NCI-H2227 (cell line): ENCODE data around the gene MEMO1.
A peak's percentile ranks its signal among the peaks of the same experiment; 100 is the strongest.
"Not testable (repeated sequence)": the region's sequence is repeated elsewhere in the genome, so short reads cannot be mapped to it uniquely, and the experiment has no call there.

Source experiments
- DNase-seq: peaks from one replicate; lab custom pipeline; 2025; ENCODE audit not compliant: unreplicated experiment; lab: John Stamatoyannopoulos, UW

The MEMO1 gene

GRCh38 chr2:32010670-32011484 lies at the start of gene MEMO1:
TSS of gene MEMO1 (minus strand) at chr2:32011008. CDS start at chr2:32010247, 761 bp downstream.
- peak; percentile 97 for DNase-seq

DNA sequence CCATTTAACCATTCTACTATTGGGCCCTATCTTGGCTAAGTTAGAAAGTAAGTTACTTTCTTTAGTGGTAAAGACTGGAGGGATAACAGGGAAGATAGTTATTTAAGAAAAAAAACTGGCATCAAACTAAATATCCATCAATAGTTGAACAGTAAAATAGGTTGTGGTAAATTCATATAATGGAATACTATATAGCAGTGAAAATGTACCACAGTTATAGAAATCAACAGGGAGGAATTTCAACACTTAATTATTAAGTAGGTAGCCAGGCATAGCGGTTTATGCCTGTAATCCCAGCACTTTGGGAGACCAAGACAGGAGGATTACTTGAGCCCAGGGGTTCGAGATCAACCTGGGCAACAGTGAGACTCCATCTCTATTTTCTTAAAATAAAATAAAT lies 49.5 kb upstream of the MEMO1 start:
- no peak for DNase-seq

DNA sequence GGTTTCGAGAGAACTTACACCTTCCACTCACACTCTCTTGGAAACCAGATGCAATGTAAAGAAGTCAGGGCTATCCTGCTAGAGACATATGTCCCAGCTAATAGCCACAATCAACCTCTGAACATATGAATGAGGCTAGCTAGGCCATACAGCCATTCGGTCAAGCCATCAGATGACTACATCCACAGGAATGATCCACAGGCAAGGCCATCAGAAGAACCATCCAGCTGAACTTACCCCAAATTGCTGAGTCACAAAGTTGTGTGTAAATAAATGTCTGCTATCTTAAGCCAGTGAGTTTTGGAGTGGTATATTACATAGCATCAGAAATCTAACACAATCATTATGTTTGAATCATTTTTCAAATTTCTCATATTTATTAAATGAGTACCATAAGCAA lies 47.3 kb upstream of the MEMO1 start:
- DNase-seq = no peak

GRCh38 chr2:32054583-32054982 lies 43.8 kb upstream of the MEMO1 start:
- not testable (repeated sequence) for DNase-seq

DNA sequence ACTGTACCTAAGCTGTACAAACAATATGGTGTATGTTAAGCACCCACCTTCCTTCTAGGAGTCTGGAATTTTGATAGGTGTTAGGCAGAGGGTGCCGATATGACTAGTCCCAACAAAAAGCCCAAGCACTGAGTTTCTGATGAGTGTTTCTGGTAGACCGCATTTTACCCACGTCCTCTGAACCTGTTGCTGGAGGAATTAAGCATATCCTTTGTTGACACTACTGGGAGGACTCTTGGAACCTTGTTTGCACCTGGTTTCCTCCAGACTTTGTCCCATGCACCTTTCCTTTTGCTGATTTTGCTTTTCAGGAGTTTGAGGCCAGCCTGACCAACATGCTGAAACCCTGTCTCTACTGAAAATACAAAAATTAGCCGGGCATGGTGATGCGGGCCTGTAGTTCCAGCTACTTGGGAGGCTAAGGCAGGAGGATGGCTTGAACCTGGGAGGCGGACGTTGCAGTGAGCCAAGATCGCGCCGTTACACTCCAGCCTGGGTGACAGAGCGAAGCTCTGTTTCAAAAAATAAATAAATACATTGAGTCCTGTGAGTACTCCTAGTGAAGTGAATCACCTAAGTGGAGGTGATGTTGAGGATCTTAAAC lies 41.1 kb upstream of the MEMO1 start:
- no peak for DNase-seq

- no peak for DNase-seq
These were observed 32.8 kb upstream of the MEMO1 start for GRCh38 chr2:32043561-32043960.

GRCh38 chr2:32039447-32040219 lies 28.8 kb upstream of the MEMO1 start, which contains the start of gene DPY30:
TSS of gene DPY30 (minus strand) at chr2:32039805. CDS start at chr2:32039456, 349 bp downstream.
- peak; percentile 95 for DNase-seq

DNA sequence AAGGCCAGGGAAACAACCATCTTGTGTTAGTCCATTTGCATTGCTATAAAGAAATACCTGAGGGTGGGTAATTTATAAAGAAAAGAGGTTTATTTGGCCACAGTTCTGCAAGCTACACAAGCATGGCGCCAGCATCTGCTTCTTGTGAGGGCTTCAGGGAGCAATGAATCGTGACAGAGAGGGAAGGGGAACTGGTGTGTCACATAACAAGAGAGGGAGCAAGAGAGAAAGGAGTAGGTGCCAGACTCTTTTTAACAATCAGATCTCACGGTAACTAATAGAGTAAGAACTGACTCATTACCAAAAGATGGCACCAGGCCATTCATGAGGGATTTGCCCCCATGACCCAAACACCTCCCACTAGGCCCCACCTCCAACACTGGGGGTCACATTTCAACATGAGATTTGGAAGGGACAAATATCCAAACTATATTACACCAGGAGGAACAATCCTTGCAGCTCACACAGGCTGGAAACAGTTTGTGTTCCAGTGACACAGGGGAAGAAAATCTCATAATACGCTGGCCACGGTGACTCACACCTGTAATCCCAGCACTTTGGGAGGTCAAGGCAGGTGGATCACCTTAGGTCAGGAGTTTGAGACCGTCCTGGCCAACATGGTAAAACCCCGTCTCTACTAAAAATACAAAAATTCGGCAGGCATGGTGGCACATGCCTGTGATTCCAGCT lies 23.5 kb upstream of the MEMO1 start:
- DNase-seq = not testable (repeated sequence)

- DNase-seq = not testable (repeated sequence)
These were observed 8.1 kb upstream of the MEMO1 start for GRCh38 chr2:32018789-32019482.

GRCh38 chr2:32012872-32013271 lies 2.1 kb upstream of the MEMO1 start:
- no peak for DNase-seq

DNA sequence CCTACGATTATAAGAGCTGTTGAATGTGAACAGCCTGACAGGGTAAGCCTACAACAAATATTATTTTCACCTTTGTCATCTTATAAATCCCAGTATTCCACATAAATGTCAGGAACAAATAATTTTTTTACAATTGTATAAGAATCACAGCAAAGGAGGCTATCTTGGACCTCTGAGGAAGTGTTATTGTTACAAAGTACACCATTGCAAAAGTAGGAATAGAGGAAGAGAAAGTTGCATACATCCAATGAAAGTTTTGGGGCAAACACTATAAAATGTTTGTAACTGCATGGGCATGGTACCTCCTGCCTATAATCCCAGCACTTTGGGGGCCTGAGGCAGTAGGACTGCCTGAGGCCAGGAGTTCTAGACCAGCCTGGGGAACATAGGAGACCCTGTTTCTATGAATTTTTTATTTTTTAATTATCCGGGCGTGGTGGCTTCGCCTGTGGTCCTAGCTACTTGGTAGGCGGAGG lies 715 bp upstream of the MEMO1 start:
- DNase-seq = peak; percentile 22

DNA sequence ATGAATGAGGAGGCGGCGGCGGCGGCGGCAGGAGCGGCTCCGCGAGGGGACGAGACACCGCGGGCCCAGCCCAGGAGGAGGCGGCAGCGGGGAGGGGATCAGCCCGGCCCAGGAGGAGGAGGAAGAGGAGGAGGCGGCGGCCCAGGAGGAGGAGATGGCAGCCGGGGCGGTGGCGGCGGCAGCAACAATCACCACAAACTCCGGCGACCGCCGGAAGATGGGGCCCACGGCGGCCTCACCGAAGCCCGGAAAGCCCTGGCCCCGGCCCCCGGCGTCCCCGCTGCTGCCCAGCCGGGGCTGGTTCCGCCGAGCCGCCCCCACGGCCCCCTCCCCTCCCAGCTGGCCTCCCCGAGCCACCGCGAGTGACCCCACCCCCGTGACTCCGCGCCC lies 533 bp downstream of the MEMO1 start:
- peak; percentile 66 for DNase-seq

DNA sequence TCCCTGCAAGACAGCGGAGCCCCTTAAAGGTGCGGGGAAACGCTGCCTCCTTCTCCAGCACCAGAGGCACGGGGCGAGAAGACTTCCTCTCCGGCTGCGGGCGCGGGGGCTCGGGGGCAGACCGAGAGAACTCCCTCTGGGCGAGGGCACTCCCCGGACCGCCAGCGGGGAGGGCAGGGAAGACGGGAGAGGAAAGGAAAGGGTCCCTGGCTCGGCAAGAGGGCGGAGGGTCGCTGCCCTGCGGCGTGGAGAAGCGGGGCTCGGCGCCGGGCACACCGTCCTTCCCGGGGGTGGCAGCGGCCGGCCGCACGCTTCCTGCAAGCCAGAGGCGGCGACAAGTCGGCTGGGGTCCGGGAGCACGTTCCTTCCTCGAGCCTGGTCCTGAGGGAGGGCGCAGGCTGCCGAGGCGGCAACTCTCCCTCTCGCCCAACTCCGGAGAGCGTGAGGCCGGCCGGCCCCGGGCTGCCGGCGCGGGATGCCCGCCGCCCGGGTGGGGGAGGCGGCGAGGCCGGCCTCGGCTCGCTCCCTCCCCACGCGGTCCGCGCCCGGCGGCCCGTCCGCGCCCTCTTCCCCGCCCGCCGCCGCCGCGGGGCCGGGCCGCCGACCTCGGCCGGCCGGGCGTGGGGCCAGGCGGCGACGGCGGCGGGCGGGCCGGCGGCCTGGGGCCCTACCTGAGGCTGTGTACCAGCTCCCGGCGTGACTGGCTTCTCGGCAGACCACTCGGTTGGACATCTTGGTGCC lies 1.1 kb downstream of the MEMO1 start:
- peak; percentile 46 for DNase-seq

DNA sequence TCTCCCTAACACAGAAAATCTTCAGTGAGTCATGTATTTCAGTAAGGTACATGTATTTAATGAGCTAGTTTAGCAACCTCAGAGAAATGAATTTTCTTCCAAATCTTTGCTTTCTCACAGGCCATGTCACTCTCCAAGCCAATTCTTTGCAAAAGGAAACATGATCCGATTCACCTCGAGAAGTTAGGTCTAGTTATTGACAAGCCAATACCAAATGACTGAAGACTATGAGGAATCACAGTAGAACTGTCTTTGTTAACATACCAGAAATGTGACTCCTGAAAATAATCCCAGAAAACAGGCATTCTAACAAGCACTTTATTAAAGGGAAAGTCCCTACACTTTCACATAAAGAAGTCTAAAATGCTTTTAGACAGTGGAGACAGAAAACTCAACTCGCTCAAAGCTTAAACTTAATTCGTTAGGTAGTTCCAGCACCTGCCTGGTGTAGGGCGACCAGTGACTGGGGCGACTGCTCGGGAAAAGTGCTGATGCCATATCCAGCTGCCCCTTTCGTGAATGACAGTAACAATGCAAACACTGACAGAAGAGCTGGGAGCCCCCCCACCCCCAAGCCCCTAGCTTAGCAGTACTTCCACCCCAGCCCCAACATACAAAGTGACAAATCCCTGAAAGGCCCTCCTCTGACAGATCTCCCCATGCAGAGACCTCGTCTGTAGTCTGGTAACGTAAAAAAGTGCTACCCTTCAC lies 1.8 kb downstream of the MEMO1 start:
- DNase-seq = peak; percentile 46

DNA sequence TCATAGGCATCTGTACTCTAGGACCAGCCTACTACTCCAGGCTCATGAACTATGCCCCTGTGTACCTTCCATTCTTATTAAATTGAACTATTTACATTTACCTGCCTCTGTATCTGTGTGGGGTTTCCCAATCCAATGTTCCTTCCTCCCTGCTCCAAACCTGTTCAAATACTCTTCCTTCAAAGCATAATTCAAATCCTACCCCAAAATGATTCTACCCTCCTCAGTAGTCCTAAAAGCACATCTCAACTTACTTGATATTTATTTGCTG lies 3.8 kb downstream of the MEMO1 start:
- DNase-seq = no peak

DNA sequence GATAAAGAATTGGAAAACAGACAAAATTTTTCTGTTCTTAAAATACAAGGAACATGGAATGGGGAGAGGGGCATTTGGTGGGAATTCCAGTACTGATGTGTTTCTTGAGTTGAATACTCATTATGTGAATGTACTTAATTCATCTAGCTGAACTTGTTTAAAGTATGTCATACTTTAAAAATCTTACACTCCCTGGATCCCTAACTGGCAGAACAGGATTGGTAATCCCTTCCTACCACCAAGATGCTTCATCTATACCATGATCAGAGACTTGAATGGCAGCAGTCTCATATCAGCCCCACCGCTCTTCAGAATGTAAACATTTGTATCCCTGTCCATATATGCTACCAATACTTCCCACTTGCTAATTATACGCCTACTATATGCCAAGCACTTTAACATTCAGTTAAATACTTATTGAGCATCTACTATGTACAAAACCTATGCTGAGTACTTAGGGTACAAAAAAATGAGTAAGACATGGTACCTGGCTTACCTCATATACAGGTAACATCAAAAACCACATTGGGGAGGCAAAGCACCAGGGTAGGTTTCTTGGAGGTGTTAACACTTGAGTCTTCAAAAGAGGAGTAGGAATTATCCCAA lies 5.3 kb downstream of the MEMO1 start:
- DNase-seq = no peak

DNA sequence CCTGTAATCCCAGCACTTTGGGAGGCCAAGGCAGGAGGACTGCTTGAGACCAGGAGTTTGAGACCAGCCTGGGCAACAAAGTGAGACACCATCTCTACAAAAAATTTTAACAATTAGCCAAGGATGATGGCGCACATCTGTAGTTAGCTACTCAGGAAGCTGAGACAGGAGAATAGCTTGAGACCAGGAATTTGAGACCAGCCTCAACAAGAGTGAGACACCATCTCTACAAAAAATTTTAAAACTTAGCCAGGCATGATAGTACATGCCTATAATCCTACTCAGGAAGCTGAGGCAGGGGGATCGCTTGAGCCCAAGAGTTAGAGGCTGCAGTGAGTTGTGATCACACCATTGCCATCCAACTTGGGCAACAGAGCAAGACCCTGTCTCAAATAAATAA lies 7.0 kb downstream of the MEMO1 start:
- DNase-seq = no peak

- DNase-seq = no peak
These were observed 8.4 kb downstream of the MEMO1 start for GRCh38 chr2:32002406-32002805.

DNA sequence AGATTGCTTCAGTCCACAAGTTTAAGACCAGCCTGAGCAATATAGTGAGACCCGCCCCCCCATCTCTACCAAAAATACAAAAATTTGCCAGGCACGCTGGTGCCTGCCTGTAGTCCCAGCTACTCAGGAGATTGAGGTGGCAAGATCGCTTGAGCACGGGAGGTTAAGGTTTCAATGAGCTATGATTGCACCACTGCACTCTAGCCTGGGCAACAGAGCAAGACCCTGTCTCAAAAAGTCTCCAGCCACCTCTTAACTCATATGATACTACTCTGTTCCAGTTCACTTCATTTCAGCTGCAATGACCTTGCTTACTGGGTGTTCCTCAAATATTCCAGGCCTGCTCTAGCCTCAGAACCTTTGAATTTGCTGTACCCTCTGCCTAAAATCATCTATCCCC lies 11.4 kb downstream of the MEMO1 start:
- DNase-seq = no peak
